CD4-positive, alpha-beta memory T cell (primary cell): ENCODE results near the gene PTPRN. TPM values are rescaled to one million over a fixed set of nuclear protein-coding genes. Genes with fewer than 3 reads are reported as not detected.

Experiments used
- CTCF ChIA-PET: fragments of 350-600 bp; sonication (Branson Sonifier 250); formaldehyde crosslinking; loops from one replicate; lab custom pipeline; 2021; ENCODE audit warnings: inconsistent platforms; ENCODE audit not compliant: partially characterized antibody; lab: Charles Lee
- POLR2A ChIA-PET: fragments of 350-600 bp; sonication (Branson Sonifier 250); formaldehyde crosslinking; loops from one replicate; lab custom pipeline; 2021; ENCODE audit not compliant: partially characterized antibody; lab: Charles Lee
- DNase-seq, 5 donors: peaks; one replicate each; pipeline versions ENCODE4 v3.0.0 to v3.0.0-alpha.2; 2020 to 2022; ENCODE audit warnings: mixed read lengths in 1 of 5
- H3K27ac ChIP-seq: one replicate; pipeline ENCODE4 v1.7.0; 2013; ENCODE audit warnings: low read depth, low read length
- H3K27me3 ChIP-seq: 2 replicates; pipeline ENCODE4 v1.7.0; 2013; ENCODE audit warnings: mild to moderate bottlenecking, low read length, moderate library complexity; ENCODE audit not compliant: insufficient read depth
- H3K36me3 ChIP-seq: 2 replicates; pipeline ENCODE4 v1.7.0; 2013; ENCODE audit warnings: mild to moderate bottlenecking, low read length, moderate library complexity; ENCODE audit not compliant: insufficient read depth
- H3K4me1 ChIP-seq: 2 replicates; pipeline ENCODE4 v1.7.0; 2013; ENCODE audit warnings: mild to moderate bottlenecking, low read length, moderate library complexity; ENCODE audit not compliant: insufficient read depth
- H3K4me3 ChIP-seq, 2 donors: one replicate each; pipeline ENCODE4 v1.7.0; 2013; ENCODE audit warnings: low read length in 2 of 2, mild to moderate bottlenecking in 1 of 2
- H3K9me3 ChIP-seq, 2 donors: one replicate each; pipeline ENCODE4 v1.7.0; 2013; ENCODE audit warnings: low read length in 2 of 2, control low read depth in 1 of 2; ENCODE audit not compliant: control insufficient read depth in 1 of 2
- H3K27ac Mint-ChIP-seq, 7 donors: one replicate each; pipeline ENCODE4 v1.8.0; 2020 to 2021; ENCODE audit warnings: mixed read lengths in 7 of 7, mild to moderate bottlenecking in 6 of 7, inconsistent platforms in 3 of 7, moderate library complexity in 3 of 7
- H3K27me3 Mint-ChIP-seq, 2 donors: one replicate each; pipeline ENCODE4 v1.8.0; 2020 to 2021; ENCODE audit warnings: mixed read lengths in 2 of 2
- H3K36me3 Mint-ChIP-seq, 2 donors: one replicate each; pipeline ENCODE4 v1.8.0; 2020 to 2021; ENCODE audit warnings: mixed read lengths in 2 of 2, inconsistent platforms in 1 of 2, mild to moderate bottlenecking in 1 of 2
- H3K4me1 Mint-ChIP-seq, 4 donors: one replicate each; pipeline ENCODE4 v1.8.0; 2020 to 2021; ENCODE audit warnings: mixed read lengths in 4 of 4, mild to moderate bottlenecking in 1 of 4
- H3K4me3 Mint-ChIP-seq, 8 donors: one replicate each; pipeline ENCODE4 v1.8.0; 2020 to 2021; ENCODE audit warnings: mixed read lengths in 8 of 8, mild to moderate bottlenecking in 7 of 8, moderate library complexity in 6 of 8, inconsistent platforms in 3 of 8
- H3K9me3 Mint-ChIP-seq, 8 donors: one replicate each; pipeline ENCODE4 v1.8.0; 2020 to 2021; ENCODE audit warnings: mixed read lengths in 8 of 8, mild to moderate bottlenecking in 5 of 8, inconsistent platforms in 3 of 8, moderate library complexity in 1 of 8
- intact Hi-C: fragments of 100-400 bp; cut with micrococcal nuclease; formaldehyde crosslinking; loops from one replicate; pipeline ENCODE4 v1.15.1; 2023
- polyA plus RNA-seq, 2 donors: library from polyadenylated mRNA; unstranded; fragments of 300-500 nt; fragmentation: Illumina TruSeq; gene quantifications; one replicate each; pipeline ENCODE4 v1.2.3, GENCODE V29; 2021
- total RNA-seq, 2 experiments: library from RNA; stranded (reverse); gene quantifications; one replicate each; pipeline ENCODE4 v1.2.3, GENCODE V29; 2021

The PTPRN gene
- total and polyA plus RNA-seq, 4 experiments from 2014 or later, result 0.31 TPM; not detected in 3

DNA sequence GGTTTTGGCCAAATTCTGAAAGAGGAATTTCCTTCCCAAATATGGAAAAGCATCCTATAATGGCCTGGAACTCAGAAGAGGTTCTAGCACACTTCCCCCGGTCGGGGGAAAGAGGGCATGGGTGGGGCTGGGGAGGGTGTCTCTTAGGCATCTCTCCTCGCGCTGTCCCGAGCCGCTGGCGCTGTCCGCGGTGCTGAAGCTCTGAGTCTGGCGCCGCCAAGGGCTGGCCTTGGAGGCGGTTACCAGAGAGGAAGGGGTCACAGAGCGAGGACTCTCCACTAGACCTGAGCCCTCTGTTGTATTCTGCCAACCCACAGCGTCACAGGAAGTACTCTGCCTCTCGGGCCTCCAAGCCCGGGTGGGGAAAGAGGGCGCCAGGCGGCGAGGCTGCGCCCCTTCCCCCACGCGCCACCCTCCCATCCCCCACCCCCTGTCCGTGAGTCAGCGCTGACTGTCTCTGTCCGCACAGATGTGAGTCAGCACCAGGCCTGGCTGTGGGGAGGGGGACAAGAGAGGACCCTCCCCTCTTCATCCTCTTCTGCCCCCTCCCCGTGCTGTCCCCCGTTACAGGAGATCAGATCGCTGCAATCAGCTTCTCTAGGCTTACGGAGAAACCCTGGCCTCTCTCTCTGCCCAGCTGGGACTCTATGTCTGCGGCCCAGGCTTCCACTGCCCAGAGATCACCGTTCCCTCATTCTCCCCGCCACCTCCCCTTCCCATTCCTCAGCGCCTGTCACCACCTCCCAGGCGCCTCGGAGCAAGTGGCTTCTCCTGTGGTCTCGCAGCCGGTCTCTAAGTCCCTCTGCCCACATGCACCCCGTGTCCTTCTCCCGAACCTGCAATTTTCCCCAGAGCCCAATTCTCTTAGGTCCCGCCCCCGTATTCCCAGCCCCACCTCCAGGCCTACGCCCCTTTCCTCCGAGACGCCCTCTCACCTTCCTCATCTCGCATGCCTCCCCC, 779 bp downstream of the PTPRN start:
- H3K27me3 ChIP-seq, result peaks cover 18% of the 10 kb centered on the region
- DNase-seq, result peak; percentile 57 to 62 (median 61)
- Mint-ChIP-seq H3K36me3 (no peaks in the 10 kb centered on the region), H3K4me3 (no peak overlapping the region), H3K27ac (peak overlapping the region in 1 of 7 donors; percentile 58), H3K9me3 (peaks cover 0 to 4% (median 2%) of the 10 kb centered on the region in 8 donors), H3K27me3 (peaks cover 40 to 42% of the 10 kb centered on the region in 2 donors), H3K4me1 (peaks cover 0 to 3% (median under 1%) of the 10 kb centered on the region in 4 donors)
- H3K4me3 ChIP-seq, result no peak overlapping the region
- no peaks in the 10 kb centered on the region for H3K36me3 ChIP-seq
- ChIA-PET POLR2A (no interaction called here), CTCF (interaction anchor here (1.2 to 1.4 kb wide), 2 partner anchors 64 to 278 kb away, joined by 3 read pairs; no protein-coding TSS in a partner anchor)
- no peak overlapping the region for H3K27ac ChIP-seq
- no peaks in the 10 kb centered on the region for H3K9me3 ChIP-seq
- intact Hi-C loops, result no loop called here
- H3K4me1 ChIP-seq, result no peaks in the 10 kb centered on the region

DNA sequence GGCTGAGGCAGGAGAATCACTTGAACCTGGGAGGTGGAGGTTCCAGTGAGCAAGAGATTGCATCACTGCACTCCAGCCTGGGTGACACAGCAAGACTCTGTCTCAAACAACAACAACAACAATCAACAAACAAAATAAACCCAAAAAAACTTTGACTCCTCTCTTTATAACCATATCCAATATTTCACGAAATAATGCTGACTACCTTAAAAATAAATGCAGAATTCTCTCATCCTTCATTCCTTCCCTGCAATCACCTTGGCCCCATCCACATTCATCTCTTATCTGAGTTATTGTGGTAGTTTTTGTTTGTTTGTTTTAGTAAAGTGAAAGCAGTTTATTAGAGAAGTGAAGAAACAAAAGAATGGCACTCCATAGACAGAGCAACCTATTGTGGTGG, 3.2 kb downstream of the PTPRN start:
- ChIA-PET POLR2A (no interaction called here), CTCF (interaction anchor here (1.7 kb wide), 1 partner anchor 147 kb away, joined by 7 read pairs; the partner anchor contains the start of gene NHEJ1)
- intact Hi-C loops, result no loop called here

DNA sequence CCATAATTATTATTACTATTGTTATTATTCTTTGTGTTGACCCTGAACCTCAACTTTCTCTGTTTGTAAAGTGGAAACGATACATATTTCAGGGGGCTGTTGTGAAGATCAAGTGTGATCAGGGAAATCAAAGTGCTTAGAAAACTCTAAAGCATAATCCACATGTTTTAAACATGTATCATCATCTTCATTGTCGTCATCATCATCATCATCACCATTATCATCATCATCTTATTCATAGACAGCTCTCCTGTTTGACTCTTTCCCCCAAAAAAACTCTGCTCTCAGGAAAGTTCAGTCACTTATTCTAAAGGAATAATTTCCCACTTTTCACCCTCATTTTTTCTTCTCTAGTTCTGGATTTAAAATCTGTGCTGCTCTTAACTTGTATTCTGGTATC, 5.0 kb downstream of the PTPRN start:
- Histone ChIP-seq H3K4me3 (no peak overlapping the region), H3K9me3 (no peaks in the 10 kb centered on the region), H3K36me3 (no peaks in the 10 kb centered on the region), H3K27me3 (peaks cover 14% of the 10 kb centered on the region), H3K4me1 (no peaks in the 10 kb centered on the region), H3K27ac (no peak overlapping the region)
- H3K4me1 Mint-ChIP-seq, result peaks cover 0 to 3% (median 0%) of the 10 kb centered on the region in 4 donors
- POLR2A ChIA-PET, result no interaction called here
- intact Hi-C loops, result no loop called here
- CTCF ChIA-PET, result interaction anchor here (1.1 to 1.5 kb wide), 3 partner anchors 9 to 27 kb away, joined by 3 to 4 read pairs (median 4); no protein-coding TSS in a partner anchor
- H3K4me3 Mint-ChIP-seq, result no peak overlapping the region
- no peak overlapping the region for H3K27ac Mint-ChIP-seq
- no peak for DNase-seq
- H3K27me3 Mint-ChIP-seq, result peaks cover 35 to 42% of the 10 kb centered on the region in 2 donors
- H3K9me3 Mint-ChIP-seq, result peaks cover 0 to 3% (median 0%) of the 10 kb centered on the region in 8 donors
- no peaks in the 10 kb centered on the region for H3K36me3 Mint-ChIP-seq

More for the DNA sequence above, 3.2 kb downstream of the PTPRN start:
- no peak overlapping the region for H3K4me3 Mint-ChIP-seq
- no peak for DNase-seq
- H3K27me3 ChIP-seq, result peaks cover 14% of the 10 kb centered on the region
- no peaks in the 10 kb centered on the region for H3K4me1 ChIP-seq
- H3K27ac ChIP-seq, result no peak overlapping the region
- no peaks in the 10 kb centered on the region for H3K36me3 Mint-ChIP-seq
- H3K4me1 Mint-ChIP-seq, result peaks cover 0 to 3% (median under 1%) of the 10 kb centered on the region in 4 donors
- no peak overlapping the region for H3K27ac Mint-ChIP-seq
- no peaks in the 10 kb centered on the region for H3K36me3 ChIP-seq
- H3K27me3 Mint-ChIP-seq, result peaks cover 45 to 47% of the 10 kb centered on the region in 2 donors
- H3K4me3 ChIP-seq, result no peak overlapping the region
- no peaks in the 10 kb centered on the region for H3K9me3 ChIP-seq
- peaks cover 0 to 4% (median under 1%) of the 10 kb centered on the region in 8 donors for H3K9me3 Mint-ChIP-seq

DNA sequence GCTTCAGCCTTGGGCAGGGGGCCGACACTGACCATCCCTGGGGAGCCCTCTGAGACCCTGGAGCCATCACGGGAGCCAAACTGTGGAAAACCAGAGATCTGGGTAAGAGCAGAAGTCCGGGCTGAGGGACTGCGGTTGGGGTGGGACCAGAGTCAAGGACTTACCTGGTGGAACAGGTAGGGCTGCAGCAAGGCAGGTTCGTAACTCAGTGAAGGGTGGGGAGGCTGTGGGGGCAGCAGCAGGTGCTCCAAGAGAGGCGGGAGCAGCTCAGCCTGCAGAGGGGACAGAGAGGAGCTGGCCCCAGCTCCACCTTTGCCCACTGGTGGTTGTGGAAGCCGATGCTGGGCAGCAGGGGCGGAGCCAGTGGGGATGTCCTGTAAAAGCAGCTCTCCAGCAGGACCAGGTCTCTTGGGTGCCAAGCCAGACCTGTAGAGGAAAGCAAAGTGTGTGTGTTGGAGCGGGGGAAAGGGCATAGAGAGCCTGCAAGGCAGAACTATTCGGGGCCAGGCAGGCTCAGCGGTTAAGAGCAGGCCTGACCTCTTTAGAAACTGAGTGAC, 6.7 kb downstream of the PTPRN start:
- intact Hi-C loops, result no loop called here
- CTCF ChIA-PET, result interaction anchor here (1.7 to 5.7 kb wide), 3 partner anchors 9 to 144 kb away, joined by 5 to 60 read pairs (median 14); partner anchors contain the start of genes DNAJB2 and NHEJ1

DNA sequence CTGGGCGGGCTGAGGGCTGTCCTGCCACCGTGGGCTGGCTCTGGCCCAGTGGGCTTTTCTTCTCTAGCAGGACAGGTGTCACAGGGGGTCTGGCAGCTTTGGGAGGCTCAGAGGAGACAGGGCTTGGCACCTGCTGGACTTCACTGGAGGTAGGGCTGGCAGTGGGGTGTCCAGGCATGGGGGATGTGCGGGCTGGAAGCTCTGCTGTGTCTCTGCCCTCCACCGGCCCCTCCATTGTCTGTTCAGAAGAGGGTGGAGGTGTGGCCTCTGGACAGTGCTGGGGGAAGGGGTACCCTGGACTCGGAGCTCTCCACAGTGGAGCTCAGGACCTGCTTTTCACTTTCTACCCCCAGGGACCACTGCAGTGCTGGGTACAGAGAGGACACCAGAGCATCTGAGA, 9.2 kb downstream of the PTPRN start:
- peaks cover 4 to 20% (median 9%) of the 10 kb centered on the region in 4 donors for H3K4me1 Mint-ChIP-seq
- DNase-seq, result no peak
- Histone ChIP-seq H3K36me3 (no peaks in the 10 kb centered on the region), H3K27ac (no peak overlapping the region), H3K27me3 (no peaks in the 10 kb centered on the region), H3K4me1 (peaks cover 5% of the 10 kb centered on the region), H3K9me3 (no peaks in the 10 kb centered on the region), H3K4me3 (no peak overlapping the region)
- peaks cover 21 to 25% of the 10 kb centered on the region in 2 donors for H3K27me3 Mint-ChIP-seq
- intact Hi-C loops, result no loop called here
- no peaks in the 10 kb centered on the region for H3K36me3 Mint-ChIP-seq
- CTCF ChIA-PET, result interaction anchor here (0.9 to 5.7 kb wide), 20 partner anchors 9 to 320 kb away, joined by 3 to 60 read pairs (median 5); partner anchors contain the start of genes DNAJB2, GLB1L, NHEJ1 and SLC23A3
- POLR2A ChIA-PET, result interaction anchor here (1.2 to 1.4 kb wide), 2 partner anchors 51 to 123 kb away, joined by 3 to 4 read pairs; partner anchors contain the start of gene CNPPD1
- no peak overlapping the region for H3K4me3 Mint-ChIP-seq
- H3K9me3 Mint-ChIP-seq, result peaks cover 0 to 4% (median 0%) of the 10 kb centered on the region in 8 donors
- H3K27ac Mint-ChIP-seq, result peak overlapping the region in 1 of 7 donors; percentile 7

More for the DNA sequence above, 6.7 kb downstream of the PTPRN start:
- Mint-ChIP-seq H3K27me3 (peaks cover 33 to 35% of the 10 kb centered on the region in 2 donors), H3K4me3 (no peak overlapping the region), H3K27ac (no peak overlapping the region), H3K4me1 (peaks cover 0 to 7% (median 4%) of the 10 kb centered on the region in 4 donors), H3K36me3 (no peaks in the 10 kb centered on the region), H3K9me3 (peaks cover 0 to 1% (median 0%) of the 10 kb centered on the region in 8 donors)
- Histone ChIP-seq H3K4me3 (no peak overlapping the region), H3K27me3 (peaks cover 6% of the 10 kb centered on the region), H3K9me3 (no peaks in the 10 kb centered on the region), H3K4me1 (no peaks in the 10 kb centered on the region), H3K36me3 (no peaks in the 10 kb centered on the region), H3K27ac (no peak overlapping the region)
- DNase-seq, result no peak
- POLR2A ChIA-PET, result no interaction called here

DNA sequence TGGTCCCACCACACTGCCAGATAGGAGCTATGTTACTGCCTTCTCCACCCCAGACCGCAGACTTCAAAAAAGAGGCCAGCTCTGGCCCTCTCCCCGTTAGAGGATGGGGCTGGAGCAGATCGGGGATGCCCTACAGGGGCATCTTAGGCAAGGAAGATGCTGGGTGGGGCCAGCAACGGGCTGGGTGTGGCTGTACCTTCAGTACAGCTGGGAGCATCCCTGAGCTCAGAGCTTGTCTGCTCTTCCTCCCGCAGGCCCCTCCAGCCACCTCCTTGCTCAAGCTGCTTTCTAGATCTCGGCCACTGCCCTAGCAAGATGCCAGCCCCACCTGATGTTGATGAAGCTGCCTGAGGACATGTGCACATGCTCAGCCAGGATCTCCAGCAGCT, 9.8 kb downstream of the PTPRN start:
- peaks cover 18 to 20% of the 10 kb centered on the region in 2 donors for H3K27me3 Mint-ChIP-seq
- Histone ChIP-seq H3K9me3 (no peaks in the 10 kb centered on the region), H3K4me3 (no peak overlapping the region), H3K4me1 (peaks cover 10% of the 10 kb centered on the region), H3K36me3 (no peaks in the 10 kb centered on the region), H3K27ac (no peak overlapping the region), H3K27me3 (no peaks in the 10 kb centered on the region)
- DNase-seq, result no peak
- intact Hi-C loops, result loop anchor here (5.0 kb wide), 1 partner anchor 88 kb away; the partner anchor contains the start of gene DNPEP
- no peak overlapping the region for H3K4me3 Mint-ChIP-seq
- H3K36me3 Mint-ChIP-seq, result no peaks in the 10 kb centered on the region
- no peak overlapping the region for H3K27ac Mint-ChIP-seq
- POLR2A ChIA-PET, result interaction anchor here (1.2 to 2.9 kb wide), 3 partner anchors 21 to 123 kb away, joined by 3 to 9 read pairs (median 4); partner anchors contain the start of genes CNPPD1 and DNAJB2
- H3K4me1 Mint-ChIP-seq, result peaks cover 4 to 21% (median 10%) of the 10 kb centered on the region in 4 donors
- H3K9me3 Mint-ChIP-seq, result peaks cover 0 to 3% (median 0%) of the 10 kb centered on the region in 8 donors
- CTCF ChIA-PET, result interaction anchor here (0.8 to 5.7 kb wide), 32 partner anchors 8 to 331 kb away, joined by 3 to 60 read pairs (median 4); partner anchors contain the start of genes DNAJB2, GLB1L, NHEJ1 and TUBA4A
